ENCODE data around the gene CD36. TPM values are rescaled to one million over a fixed set of nuclear protein-coding genes. Genes with fewer than 3 reads are reported as not detected.
A peak's percentile ranks its signal among the peaks of the same experiment; 100 is the strongest.

Gene CD36
- total RNA-seq (100 to 1,000 TPM; 149 to 662 (median 240) TPM), polyA plus RNA-seq (100 to 1,000 TPM; 166 to 273 (median 171) TPM)
- long read RNA-seq, donor 1, transcript CD36-201 (14 exons, 2,094 nt): minor isoform, 8 of 81 reads
- long read RNA-seq, donor 1, transcript CD36-214 (15 exons, 2,298 nt): major isoform, 23 of 81 reads
- long read RNA-seq, donor 1, transcript CD36-202 (14 exons, 1,942 nt): minor isoform, 14 of 81 reads
- long read RNA-seq, donor 1, partial matches to known transcripts: 9 of 81 reads
- long read RNA-seq, donor 1, other reads (novel, unspliced or antisense): 24 of 81 reads
- long read RNA-seq, donor 2, transcript CD36-202 (14 exons, 1,942 nt): major isoform, 27 of 135 reads
- long read RNA-seq, donor 2, transcript CD36-214 (15 exons, 2,298 nt): minor isoform, 26 of 135 reads
- long read RNA-seq, donor 2, transcript CD36-201 (14 exons, 2,094 nt): minor isoform, 20 of 135 reads
- long read RNA-seq, donor 2, partial matches to known transcripts: 6 of 135 reads
- long read RNA-seq, donor 2, other reads (novel, unspliced or antisense): 52 of 135 reads

- Histone ChIP-seq H3K27me3 (ENCODE audit: insufficient read depth in 3 of 3, low read length in 2 of 3) (no peaks in the 10 kb centered on the region), H3K4me3 (peak within 1 kb of the TSS; percentile 57), H3K4me1 (peaks cover 46% of the 10 kb centered on the region), H3K27ac (peak within 1 kb of the TSS; percentile 92), H3K9me3 (no peaks in the 10 kb centered on the region), H3K36me3 (ENCODE audit: insufficient read depth in 1 of 2, low read depth in 1 of 2) (no peaks in the 10 kb centered on the region)
- TF ChIP-seq CTCF (IDR thresholded peaks at IDR 0.05): no peak
- ATAC-seq (peak in 3 of 4 donors; percentile 20 to 36 (median 31)), DNase-seq (no peak)
- intact Hi-C loops (cut with DNase I): loop anchor here in 1 of 2 donors (2.0 to 5.0 kb wide), 2 partner anchors 27 to 36 kb away; no protein-coding TSS in a partner anchor
- 46 to 56% (median 47%) methylated on average over 4 of the region's 4 CpGs for WGBS, 3 donors
Observed at GRCh38 chr7:80637911-80638765, at the start of gene CD36. Gene CD36 (plus strand): TSS chr7:80638642. CDS start chr7:80646741, 8,099 bp downstream.

GRCh38 chr7:80589631-80590030 lies 48.8 kb upstream of the CD36 start:
- Histone ChIP-seq H3K27ac (no peak overlapping the region), H3K4me3 (no peak overlapping the region), H3K36me3 (ENCODE audit: insufficient read depth in 1 of 2, low read depth in 1 of 2) (no peaks in the 10 kb centered on the region), H3K9me3 (no peaks in the 10 kb centered on the region), H3K4me1 (peaks cover 16% of the 10 kb centered on the region), H3K27me3 (ENCODE audit: insufficient read depth in 3 of 3, low read length in 2 of 3) (no peaks in the 10 kb centered on the region)
- no peak for TF ChIP-seq CTCF (IDR thresholded peaks at IDR 0.05)
- WGBS, 3 donors: 29 to 67% (median 63%) methylated on average over 1 of the region's 1 CpG
- DNase-seq (no peak), ATAC-seq (no peak)
- intact Hi-C loops (cut with DNase I): no loop called here

GRCh38 chr7:80591654-80592053 lies 46.8 kb upstream of the CD36 start:
- no peak for DNase-seq
- Histone ChIP-seq H3K36me3 (ENCODE audit: insufficient read depth in 1 of 2, low read depth in 1 of 2) (no peaks in the 10 kb centered on the region), H3K27me3 (ENCODE audit: insufficient read depth in 3 of 3, low read length in 2 of 3) (no peaks in the 10 kb centered on the region), H3K4me1 (peaks cover 14% of the 10 kb centered on the region), H3K9me3 (no peaks in the 10 kb centered on the region), H3K27ac (no peak overlapping the region), H3K4me3 (no peak overlapping the region)
- TF ChIP-seq CTCF (IDR thresholded peaks at IDR 0.05): no peak
- intact Hi-C loops (cut with DNase I): no loop called here
- no peak for ATAC-seq
- 69 to 87% (median 78%) methylated on average over 1 of the region's 1 CpG for WGBS, 3 donors

DNA sequence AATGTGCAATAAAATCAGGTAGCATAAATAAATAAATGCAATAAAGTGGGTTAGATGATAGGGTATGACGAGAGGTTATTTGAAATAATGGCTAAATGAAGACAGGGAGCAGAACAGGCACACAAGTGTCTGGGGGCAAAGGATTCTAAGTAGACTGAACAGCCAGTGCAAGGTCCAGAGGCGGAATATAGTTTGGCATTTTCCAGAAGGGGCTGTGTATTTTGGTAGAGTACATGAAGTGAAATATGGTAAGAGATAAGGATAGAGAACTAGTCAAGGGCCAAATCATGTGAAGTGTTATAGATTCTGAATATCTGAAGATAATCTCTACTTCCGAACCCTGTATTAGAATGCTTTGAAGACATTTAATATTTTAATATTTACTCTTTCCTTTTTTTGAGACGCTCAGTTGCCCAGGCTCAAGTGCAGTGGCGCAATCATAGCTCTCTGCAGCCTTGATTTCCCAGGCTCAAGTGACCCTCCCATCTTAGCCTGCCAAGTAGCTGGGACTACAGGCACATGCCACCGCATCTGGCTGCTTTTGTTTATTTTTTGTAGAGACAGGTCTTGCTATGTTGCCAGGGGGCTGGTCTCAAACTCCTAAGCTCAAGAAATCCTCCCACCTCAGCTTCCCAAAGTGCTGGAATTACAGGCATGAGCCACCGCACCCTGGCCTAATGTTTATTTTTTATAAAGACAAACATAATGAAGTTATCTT lies 44.4 kb upstream of the CD36 start:
- no peak for ATAC-seq
- DNase-seq: no peak
- H3K4me1 ChIP-seq: peaks cover 28% of the 10 kb centered on the region

More for the DNA sequence above, 44.4 kb upstream of the CD36 start:
- H3K27me3 ChIP-seq (ENCODE audit: insufficient read depth in 3 of 3, low read length in 2 of 3): no peaks in the 10 kb centered on the region
- intact Hi-C loops (cut with DNase I): no loop called here
- no peak overlapping the region for H3K4me3 ChIP-seq
- H3K27ac ChIP-seq: peak overlapping the region; percentile 0
- WGBS, 3 donors: 77 to 79% (median 77%) methylated on average over 7 of the region's 7 CpGs
- H3K9me3 ChIP-seq: no peaks in the 10 kb centered on the region
- TF ChIP-seq CTCF (IDR thresholded peaks at IDR 0.05): no peak
- H3K36me3 ChIP-seq (ENCODE audit: insufficient read depth in 1 of 2, low read depth in 1 of 2): no peaks in the 10 kb centered on the region
